ENCODE results near the gene PPP1R2B.

GRCh38 chr5:156883316-156883875 lies 33.3 kb downstream of the PPP1R2B start:
- no peak for TF ChIP-seq POLR2A (IDR thresholded peaks at IDR 0.05; ENCODE audit: low read length)
- no peak for TF ChIP-seq GATA1 (IDR thresholded peaks at IDR 0.05; ENCODE audit: low read depth, low read length)
